Gastrocnemius medialis (tissue), 4 donors: ENCODE measurements around the gene RXRB.

Source experiments
- POLR2A ChIP-seq, 2 donors: fragments of 450-650 bp; IDR thresholded peaks; one replicate each; pipeline ENCODE4 v1.6.1; 2017; ENCODE audit warnings: antibody characterized with exemption in 2 of 2, mild to moderate bottlenecking in 2 of 2, moderate library complexity in 2 of 2
- TF ChIP-seq, protein P1 (sequence below), 5 experiments: fragments of 450-650 bp in 3 of 5; fragments of 200-600 bp in 2 of 5; sonication (generic) in 2 of 5; IDR thresholded peaks in 4 of 5; conservative IDR thresholded peaks in 1 of 5; 1 replicate in 4 of 5; 2 replicates in 1 of 5; pipeline ENCODE4 v1.5.1; 2016 to 2019; ENCODE audit warnings: antibody characterized with exemption in 5 of 5, mild to moderate bottlenecking in 3 of 5, moderate library complexity in 3 of 5

DNA sequence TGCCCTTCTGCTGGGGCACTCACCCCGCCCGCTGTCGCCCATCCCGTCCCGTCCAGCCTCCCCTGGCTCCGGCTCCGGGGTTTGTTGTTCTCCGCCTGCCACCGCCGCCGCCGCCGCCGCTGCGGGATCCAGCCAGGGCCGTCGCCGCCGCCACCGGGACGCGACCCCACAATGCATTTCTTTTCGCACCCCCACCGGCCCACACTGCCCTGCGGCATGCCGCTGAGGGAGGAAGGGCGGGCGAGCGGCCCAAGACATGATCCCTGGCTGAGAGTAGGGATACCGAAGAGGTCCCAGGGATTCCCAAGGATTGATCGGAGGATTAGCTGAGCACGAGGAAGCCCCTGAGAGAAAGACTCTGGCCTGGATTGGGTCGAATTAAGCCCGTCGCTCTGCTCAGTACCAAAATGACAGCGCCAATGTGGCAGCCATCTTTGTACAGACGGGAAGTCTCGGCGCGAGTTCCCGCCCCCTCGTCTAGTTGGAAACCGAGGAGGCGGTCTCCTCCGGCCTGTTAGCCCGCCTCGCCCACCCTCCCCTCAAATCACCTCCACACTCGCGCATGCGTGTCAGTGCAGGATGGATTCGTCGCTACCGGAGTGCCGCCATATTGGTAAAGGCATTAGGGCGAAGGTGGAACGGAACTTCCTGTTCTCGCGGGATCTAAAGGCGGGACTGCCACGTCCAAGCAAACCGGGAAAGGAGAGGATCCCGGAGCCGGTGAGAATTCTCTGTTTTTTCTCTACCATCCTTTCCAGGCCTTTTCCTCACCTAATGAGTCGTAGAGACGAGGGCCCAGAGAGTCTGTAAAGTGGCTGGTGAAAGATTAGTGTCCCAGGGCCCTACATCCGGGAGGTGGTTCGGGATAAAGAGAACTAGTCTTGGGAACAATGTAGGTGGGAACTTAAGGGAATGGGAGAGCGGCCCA is at the start of gene RXRB, which contains the start of gene SLC39A7:
- TF ChIP-seq, protein P1, sequence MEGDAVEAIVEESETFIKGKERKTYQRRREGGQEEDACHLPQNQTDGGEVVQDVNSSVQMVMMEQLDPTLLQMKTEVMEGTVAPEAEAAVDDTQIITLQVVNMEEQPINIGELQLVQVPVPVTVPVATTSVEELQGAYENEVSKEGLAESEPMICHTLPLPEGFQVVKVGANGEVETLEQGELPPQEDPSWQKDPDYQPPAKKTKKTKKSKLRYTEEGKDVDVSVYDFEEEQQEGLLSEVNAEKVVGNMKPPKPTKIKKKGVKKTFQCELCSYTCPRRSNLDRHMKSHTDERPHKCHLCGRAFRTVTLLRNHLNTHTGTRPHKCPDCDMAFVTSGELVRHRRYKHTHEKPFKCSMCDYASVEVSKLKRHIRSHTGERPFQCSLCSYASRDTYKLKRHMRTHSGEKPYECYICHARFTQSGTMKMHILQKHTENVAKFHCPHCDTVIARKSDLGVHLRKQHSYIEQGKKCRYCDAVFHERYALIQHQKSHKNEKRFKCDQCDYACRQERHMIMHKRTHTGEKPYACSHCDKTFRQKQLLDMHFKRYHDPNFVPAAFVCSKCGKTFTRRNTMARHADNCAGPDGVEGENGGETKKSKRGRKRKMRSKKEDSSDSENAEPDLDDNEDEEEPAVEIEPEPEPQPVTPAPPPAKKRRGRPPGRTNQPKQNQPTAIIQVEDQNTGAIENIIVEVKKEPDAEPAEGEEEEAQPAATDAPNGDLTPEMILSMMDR (IDR thresholded peaks at IDR 0.05 in 4 of 5, conservative IDR thresholded peaks at IDR 0.05 in 1 of 5), result peak in 1 of 5 experiments; percentile 20
- TF ChIP-seq POLR2A (IDR thresholded peaks at IDR 0.05), result peak; percentile 61 to 71
